GM21576 (cell line): ENCODE data around the gene TMEM131L.
"Not testable (repeated sequence)": the region's sequence is repeated elsewhere in the genome, so short reads cannot be mapped to it uniquely, and the experiment has no call there.

Source experiments
- ATAC-seq: cut with Tn5 transposase; IDR thresholded peaks from one replicate; pipeline ENCODE4 v1.9.1; 2021; ENCODE audit warnings: mild to moderate bottlenecking, moderate library complexity; ENCODE audit not compliant: unreplicated experiment

The TMEM131L gene

DNA sequence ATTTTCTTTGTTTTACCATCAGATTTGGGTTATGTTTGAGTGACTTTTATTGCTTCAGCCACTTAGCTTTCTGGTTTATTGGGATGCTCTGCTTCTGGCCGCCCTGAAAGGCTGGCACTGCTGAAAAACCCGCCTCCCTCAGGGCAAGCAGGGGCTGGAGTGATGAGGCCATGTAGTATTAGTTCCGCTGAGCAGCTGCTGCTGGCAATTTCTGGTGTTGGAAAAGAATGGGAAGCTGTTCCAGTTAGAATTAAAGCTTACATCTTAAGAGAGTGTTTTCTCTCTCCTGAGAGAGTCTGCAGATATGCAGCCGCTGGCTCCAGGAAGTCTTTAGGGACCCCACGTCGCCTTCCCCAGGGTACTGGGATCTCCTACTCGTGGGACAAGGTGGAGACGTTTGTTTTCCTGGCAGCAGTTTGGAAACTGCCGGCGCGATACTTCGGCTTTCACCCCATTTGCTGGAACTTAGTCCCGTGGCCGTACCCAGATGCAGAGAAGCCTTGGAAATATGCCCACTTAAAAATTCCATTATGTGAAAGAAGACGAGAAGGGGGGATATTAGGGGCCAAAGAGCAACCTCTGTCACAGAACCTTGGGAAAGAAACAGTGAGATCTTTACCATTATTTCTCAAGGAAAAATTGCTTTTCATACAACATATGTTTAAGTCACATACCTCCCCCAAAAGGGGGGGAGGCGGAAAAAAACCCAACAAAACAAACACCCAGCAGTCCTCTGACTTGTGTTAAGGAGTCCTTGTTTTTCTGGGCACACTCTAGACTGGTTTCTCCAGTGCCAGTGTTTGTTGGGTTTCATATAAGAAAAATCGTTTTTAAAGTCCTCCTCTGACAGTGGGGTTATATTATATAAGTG, 72.6 kb downstream of the TMEM131L start:
- no peak for ATAC-seq

GRCh38 chr4:153539422-153539821, 73.3 kb downstream of the TMEM131L start:
- ATAC-seq: no peak

- ATAC-seq: no peak
These were observed 75.4 kb downstream of the TMEM131L start for GRCh38 chr4:153541456-153542096.

GRCh38 chr4:153542131-153542530, 76.0 kb downstream of the TMEM131L start:
- ATAC-seq: no peak

- ATAC-seq: no peak
These were observed 76.7 kb downstream of the TMEM131L start for GRCh38 chr4:153542834-153543233.

GRCh38 chr4:153543351-153543750, 77.2 kb downstream of the TMEM131L start:
- no peak for ATAC-seq

- ATAC-seq: no peak
These were observed 79.7 kb downstream of the TMEM131L start for GRCh38 chr4:153545822-153546221.

DNA sequence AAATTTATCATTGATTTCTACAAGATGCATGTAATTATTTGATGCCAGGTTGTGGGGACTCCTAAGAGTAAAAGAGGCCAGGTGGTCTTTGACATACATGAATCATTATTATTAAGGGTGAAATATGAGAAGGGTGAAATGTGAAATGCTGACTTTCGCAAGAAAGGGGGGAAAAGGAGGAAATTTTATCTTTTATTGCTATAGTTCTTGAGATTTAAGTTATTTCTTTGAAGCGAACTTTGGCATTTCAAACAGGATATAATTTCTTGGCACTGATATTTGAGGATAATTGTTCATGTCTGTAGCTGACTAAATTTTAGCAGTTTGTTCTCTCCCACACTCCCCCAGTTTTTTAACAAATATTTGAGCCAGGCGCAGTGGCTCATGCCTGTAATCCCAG, 80.1 kb downstream of the TMEM131L start:
- ATAC-seq: no peak

DNA sequence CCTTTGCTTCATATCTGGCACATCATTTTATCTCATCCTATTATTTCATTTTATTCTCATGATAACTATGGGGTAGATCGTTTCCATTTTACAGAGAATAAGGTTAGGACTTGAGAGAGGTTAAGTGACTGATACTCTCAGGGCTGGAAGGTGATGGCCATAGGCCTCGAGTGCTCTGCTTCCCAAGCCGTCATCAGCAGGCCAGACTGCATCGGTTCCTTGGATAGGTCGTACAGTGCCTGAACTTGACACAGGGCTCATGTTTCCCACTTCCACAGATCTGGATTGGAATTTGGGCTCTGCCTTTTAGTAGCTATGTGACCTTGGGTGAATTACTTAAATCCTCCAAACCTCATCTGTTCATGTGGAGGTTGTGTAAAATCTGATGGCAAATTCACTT, 81.4 kb downstream of the TMEM131L start:
- ATAC-seq: no peak

DNA sequence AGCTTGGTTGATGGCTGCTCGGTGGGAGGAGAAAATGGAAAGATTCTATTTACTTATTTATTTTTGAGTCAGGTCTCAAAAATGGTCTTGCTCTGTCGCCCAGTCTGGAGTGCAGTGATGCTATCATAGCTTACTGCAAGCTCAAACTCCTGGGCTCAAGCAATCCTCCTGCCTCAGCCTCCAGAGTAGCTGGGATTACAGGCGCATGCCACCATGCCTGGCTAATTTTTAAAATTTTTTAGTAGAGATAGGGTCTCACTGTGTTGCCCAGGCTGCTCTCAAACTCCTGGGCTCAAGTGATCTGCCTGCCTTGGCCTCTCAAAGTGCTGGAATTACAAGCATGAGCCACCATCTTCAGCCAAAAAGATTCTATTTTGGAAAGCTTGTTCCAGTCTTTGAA, 82.7 kb downstream of the TMEM131L start:
- ATAC-seq: not testable (repeated sequence)

GRCh38 chr4:153549405-153549804, 83.2 kb downstream of the TMEM131L start:
- ATAC-seq: no peak

- ATAC-seq: no peak
These were observed 87.1 kb downstream of the TMEM131L start for GRCh38 chr4:153553155-153553818.

DNA sequence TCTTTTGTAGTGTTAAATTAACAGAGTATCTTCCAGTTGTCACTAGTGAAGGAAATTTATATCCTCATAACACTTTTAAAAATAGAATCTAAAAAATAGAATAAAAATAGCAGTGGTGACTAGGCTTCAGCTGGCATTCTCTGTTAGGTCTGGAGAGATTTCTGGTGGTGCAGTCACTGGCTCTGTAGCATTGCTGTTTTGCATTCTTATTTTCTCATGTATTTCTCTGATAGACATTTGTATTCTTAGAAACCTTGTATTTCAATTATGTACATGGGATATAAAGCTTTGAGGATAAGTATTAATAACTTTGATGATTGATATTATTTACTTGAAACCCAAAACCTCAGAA, 87.6 kb downstream of the TMEM131L start:
- ATAC-seq: no peak

DNA sequence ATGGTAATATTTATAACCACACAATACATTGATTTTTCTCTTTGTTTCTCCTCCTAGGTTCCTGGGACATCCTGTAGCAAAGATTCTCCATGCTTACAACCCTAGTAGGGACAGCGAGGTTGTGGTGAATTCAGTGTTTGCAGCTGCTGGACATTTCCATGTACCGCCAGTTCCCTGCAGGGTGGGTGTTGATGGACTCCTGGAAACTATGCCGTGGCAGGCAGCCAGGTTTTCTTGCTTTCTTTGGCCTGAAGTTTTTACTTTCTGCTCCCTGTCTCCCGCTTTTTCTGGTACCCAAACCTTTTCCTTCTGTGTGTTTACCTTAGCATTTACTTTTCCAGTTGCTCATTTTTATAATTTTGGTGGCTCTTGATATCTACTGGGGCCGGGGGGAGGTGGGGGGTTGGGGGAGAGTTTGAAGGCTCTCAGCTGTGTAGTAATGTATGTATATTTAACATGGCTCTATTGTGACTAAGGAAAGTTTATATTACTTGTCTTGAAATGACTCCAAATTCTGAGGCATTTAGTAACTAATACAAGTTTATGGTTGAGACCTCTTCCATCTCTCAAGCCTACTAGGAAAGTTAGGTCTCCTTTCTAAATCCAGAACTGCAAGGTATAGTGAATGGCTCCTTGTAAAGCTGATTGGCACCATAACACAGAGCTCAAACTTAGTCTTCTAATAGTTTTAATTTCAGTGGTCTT, 89.7 kb downstream of the TMEM131L start:
- ATAC-seq: no peak

DNA sequence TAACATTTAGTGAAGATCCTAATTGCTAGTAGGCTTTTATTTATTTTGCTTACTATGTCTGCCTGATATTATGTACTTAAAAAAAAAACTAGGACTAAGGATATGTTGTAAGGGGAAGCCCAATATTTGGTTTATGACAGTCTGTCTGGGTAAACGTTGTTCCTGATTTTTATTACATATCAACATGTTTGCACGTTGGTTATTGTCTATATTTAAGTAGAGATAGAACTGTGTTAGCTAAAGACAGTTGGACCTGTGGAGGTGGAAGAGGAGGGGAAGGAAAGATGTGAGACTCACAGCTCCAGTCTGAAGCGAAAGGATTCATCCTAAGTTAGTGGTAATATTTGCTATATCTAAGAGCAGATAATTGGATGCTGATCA, 90.3 kb downstream of the TMEM131L start:
- ATAC-seq: no peak

- ATAC-seq: no peak
These were observed 94.7 kb downstream of the TMEM131L start for GRCh38 chr4:153560908-153561307.

- no peak for ATAC-seq
These were observed 98.7 kb downstream of the TMEM131L start for GRCh38 chr4:153564630-153565525.

DNA sequence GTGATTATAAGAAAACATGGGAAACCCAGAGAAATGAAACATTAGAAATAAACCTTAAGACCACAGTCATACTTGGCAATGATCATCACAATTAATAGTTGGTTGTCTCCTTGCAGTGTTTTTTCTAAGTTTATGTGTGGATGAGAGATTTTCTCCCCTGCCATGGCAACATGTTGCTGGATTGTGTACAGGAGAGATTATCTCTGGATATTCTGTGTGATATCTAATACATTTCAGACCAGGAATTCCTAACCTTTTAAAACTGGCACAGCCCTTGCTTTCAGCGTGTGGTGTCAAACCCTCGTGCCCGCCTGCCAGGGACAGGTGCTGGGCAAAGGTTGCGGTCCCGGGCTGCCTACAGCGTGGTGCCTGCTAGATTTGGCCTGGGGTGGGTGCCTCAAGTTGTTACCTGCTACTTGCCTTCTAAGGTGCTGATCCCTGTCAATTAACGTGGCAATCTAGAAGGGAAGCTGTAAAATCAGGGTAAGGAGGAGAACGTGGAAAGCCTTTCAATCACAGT, 100.5 kb downstream of the TMEM131L start:
- ATAC-seq: no peak

- ATAC-seq: not testable (repeated sequence)
These were observed 101.5 kb downstream of the TMEM131L start for GRCh38 chr4:153567660-153568059.
